Karpas-422 (cell line): ENCODE results near the gene VPS13D. TPM values are rescaled to one million over a fixed set of nuclear protein-coding genes. Genes with fewer than 3 reads are reported as not detected.

Experiments used
- DNase-seq: peaks from one replicate; pipeline ENCODE4 v3.0.0-alpha.2; 2015
- H2AFZ ChIP-seq: fragments of 200-600 bp; sonication (generic); 2 replicates; pipeline ENCODE4 v1.6.1; 2014; ENCODE audit warnings: antibody characterized with exemption, low read length, mixed read lengths
- H3K27ac ChIP-seq: fragments of 200-600 bp; sonication (generic); 2 replicates; pipeline ENCODE4 v1.5.1; 2014; ENCODE audit warnings: mild to moderate bottlenecking, low read length, moderate library complexity
- H3K27me3 ChIP-seq: fragments of 200-600 bp; sonication (generic); 2 replicates; pipeline ENCODE4 v1.6.1; 2014; ENCODE audit warnings: low read length, mixed read lengths
- H3K36me3 ChIP-seq: fragments of 200-600 bp; sonication (generic); 2 replicates; pipeline ENCODE4 v1.6.1; 2014; ENCODE audit warnings: low read length, mixed read lengths; ENCODE audit not compliant: insufficient read depth
- H3K4me1 ChIP-seq: fragments of 200-600 bp; sonication (generic); 2 replicates; pipeline ENCODE4 v1.6.1; 2014; ENCODE audit warnings: mild to moderate bottlenecking, low read length, mixed read lengths
- H3K4me2 ChIP-seq: fragments of 200-600 bp; sonication (generic); 2 replicates; pipeline ENCODE4 v1.6.1; 2014; ENCODE audit warnings: low read length, low read depth, mild to moderate bottlenecking; ENCODE audit not compliant: poor library complexity, severe bottlenecking
- H3K4me3 ChIP-seq: fragments of 200-600 bp; sonication (generic); 2 replicates; pipeline ENCODE4 v1.5.1; 2014; ENCODE audit warnings: mild to moderate bottlenecking, antibody characterized with exemption, low read length, mixed read lengths
- H3K79me2 ChIP-seq: fragments of 200-600 bp; sonication (generic); 2 replicates; pipeline ENCODE4 v1.6.1; 2014; ENCODE audit warnings: mild to moderate bottlenecking, low read length, mixed read lengths
- H3K9ac ChIP-seq: fragments of 200-600 bp; sonication (generic); 2 replicates; pipeline ENCODE4 v1.6.0; 2014; ENCODE audit warnings: low read length
- H3K9me2 ChIP-seq: fragments of 200-600 bp; sonication (generic), shearing (Covaris generic); replicated peaks from 2 replicates; pipeline ENCODE4 v1.6.0; 2014; ENCODE audit warnings: mild to moderate bottlenecking, low read length, moderate library complexity; ENCODE audit not compliant: insufficient read depth
- H3K9me3 ChIP-seq: fragments of 300-700, 200-600 bp; sonication (generic); 2 replicates; pipeline ENCODE4 v1.6.1; 2014; ENCODE audit warnings: low read length, mixed read lengths
- H4K20me1 ChIP-seq: fragments of 200-600 bp; sonication (generic); 2 replicates; pipeline ENCODE4 v1.6.1; 2014; ENCODE audit warnings: mild to moderate bottlenecking, antibody characterized with exemption, low read length, low read depth; ENCODE audit not compliant: insufficient read depth
- total RNA-seq: library from RNA; depleted of rRNA; stranded (reverse); fragments of >200 nt; shearing (Covaris generic); gene quantifications from 2 replicates; pipeline ENCODE4 v1.2.3, GENCODE V29; 2014; ENCODE audit warnings: low replicate concordance

VPS13D gene
- total RNA-seq, 1 experiment from 2014 or later = 36.2 TPM

- Histone ChIP-seq H3K4me2 (no peak overlapping the region), H2AFZ (no peak overlapping the region), H3K4me1 (peaks cover 6% of the 10 kb centered on the region), H3K4me3 (no peak overlapping the region), H3K9me2 (no peaks in the 10 kb centered on the region), H3K36me3 (no peaks in the 10 kb centered on the region), H3K27ac (no peak overlapping the region), H3K79me2 (no peaks in the 10 kb centered on the region), H4K20me1 (peaks cover 9% of the 10 kb centered on the region; the same call in 1 of the 2 replicates), H3K9me3 (no peaks in the 10 kb centered on the region), H3K9ac (no peak overlapping the region), H3K27me3 (no peaks in the 10 kb centered on the region)
- no peak for DNase-seq
These were observed 35.1 kb upstream of the VPS13D start for GRCh38 chr1:12194666-12195216.

GRCh38 chr1:12195416-12195815 lies 34.4 kb upstream of the VPS13D start:
- Histone ChIP-seq H3K79me2 (no peaks in the 10 kb centered on the region), H3K36me3 (no peaks in the 10 kb centered on the region), H3K4me1 (peaks cover 6% of the 10 kb centered on the region), H3K27ac (no peak overlapping the region), H4K20me1 (peaks cover 11% of the 10 kb centered on the region; the same call in 1 of the 2 replicates), H3K9me3 (no peaks in the 10 kb centered on the region), H3K9ac (no peak overlapping the region), H3K9me2 (no peaks in the 10 kb centered on the region), H3K4me3 (no peak overlapping the region), H3K27me3 (no peaks in the 10 kb centered on the region), H2AFZ (no peak overlapping the region), H3K4me2 (no peak overlapping the region)
- DNase-seq = no peak

DNA sequence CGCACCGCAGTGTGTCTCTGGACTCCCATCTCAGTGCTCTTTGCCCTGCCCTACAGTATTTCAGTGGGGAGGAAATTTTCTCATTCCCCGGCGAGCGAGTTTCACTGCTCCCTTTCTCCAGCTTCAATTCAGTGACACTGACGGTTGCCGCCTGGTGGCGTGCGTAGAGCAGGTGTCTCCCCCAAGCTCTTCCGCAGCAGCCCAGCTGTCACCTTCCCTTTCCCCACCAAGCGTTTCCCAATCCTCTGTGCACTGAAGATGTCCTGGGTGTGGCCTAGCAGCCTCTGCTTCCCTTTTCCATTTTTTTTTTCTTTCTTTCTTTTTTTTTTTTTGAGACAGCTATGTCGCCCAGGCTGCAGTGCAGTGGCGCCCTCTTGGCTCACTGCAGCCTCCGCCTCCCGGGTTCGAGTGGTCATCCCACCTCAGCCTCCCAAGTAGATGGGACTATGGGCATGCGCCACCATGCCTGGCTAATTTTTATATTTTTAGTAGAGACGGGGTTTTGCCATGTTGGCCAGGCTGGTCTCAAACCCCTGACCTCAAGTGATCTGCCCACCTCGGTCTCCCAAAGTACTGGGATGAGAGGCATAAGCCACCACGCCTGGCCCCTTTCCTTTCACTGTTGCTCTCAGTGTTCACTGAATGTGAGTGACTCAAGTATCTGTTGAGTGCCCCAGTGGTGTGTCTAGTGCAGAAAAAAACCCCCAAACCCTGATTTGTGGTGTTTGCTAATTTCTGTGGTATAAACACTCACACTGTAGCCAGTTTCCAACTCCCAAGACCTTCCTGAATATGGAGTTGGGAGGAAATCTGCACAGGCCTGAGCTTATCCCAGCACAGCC lies 33.0 kb upstream of the VPS13D start:
- H2AFZ ChIP-seq = no peak overlapping the region
- H3K4me3 ChIP-seq = no peak overlapping the region
- DNase-seq = no peak
- H3K79me2 ChIP-seq = no peaks in the 10 kb centered on the region
- no peaks in the 10 kb centered on the region for H3K27me3 ChIP-seq
- no peaks in the 10 kb centered on the region for H3K9me3 ChIP-seq
- H3K27ac ChIP-seq = no peak overlapping the region
- no peak overlapping the region for H3K4me2 ChIP-seq
- H3K9me2 ChIP-seq = no peaks in the 10 kb centered on the region
- no peak overlapping the region for H3K9ac ChIP-seq
- H4K20me1 ChIP-seq = peaks cover 11% of the 10 kb centered on the region; the same call in 1 of the 2 replicates
- H3K4me1 ChIP-seq = peaks cover 6% of the 10 kb centered on the region
- no peaks in the 10 kb centered on the region for H3K36me3 ChIP-seq

- DNase-seq = no peak
- no peak overlapping the region for H3K4me3 ChIP-seq
- H3K9me2 ChIP-seq = no peaks in the 10 kb centered on the region
- no peak overlapping the region for H2AFZ ChIP-seq
- no peaks in the 10 kb centered on the region for H3K27me3 ChIP-seq
- H3K9me3 ChIP-seq = no peaks in the 10 kb centered on the region
- no peak overlapping the region for H3K9ac ChIP-seq
- H3K27ac ChIP-seq = no peak overlapping the region
- peaks cover 6% of the 10 kb centered on the region for H3K4me1 ChIP-seq
- H3K4me2 ChIP-seq = no peak overlapping the region
- no peaks in the 10 kb centered on the region for H3K79me2 ChIP-seq
- H3K36me3 ChIP-seq = no peaks in the 10 kb centered on the region
- H4K20me1 ChIP-seq = peaks cover 11% of the 10 kb centered on the region; the same call in 1 of the 2 replicates
These were observed 32.3 kb upstream of the VPS13D start for GRCh38 chr1:12197483-12197880.

- Histone ChIP-seq H4K20me1 (peaks cover 4% of the 10 kb centered on the region; the same call in 1 of the 2 replicates), H3K9me2 (no peaks in the 10 kb centered on the region), H3K4me3 (no peak overlapping the region), H3K4me1 (peaks cover 9% of the 10 kb centered on the region), H3K79me2 (no peaks in the 10 kb centered on the region), H2AFZ (no peak overlapping the region), H3K4me2 (no peak overlapping the region), H3K9ac (no peak overlapping the region), H3K27me3 (no peaks in the 10 kb centered on the region), H3K9me3 (no peaks in the 10 kb centered on the region), H3K36me3 (no peaks in the 10 kb centered on the region), H3K27ac (no peak overlapping the region)
- no peak for DNase-seq
These were observed 29.6 kb upstream of the VPS13D start for GRCh38 chr1:12200208-12200607.

GRCh38 chr1:12201352-12202189 lies 28.3 kb upstream of the VPS13D start:
- Histone ChIP-seq H3K79me2 (no peaks in the 10 kb centered on the region), H2AFZ (no peak overlapping the region), H3K27me3 (no peaks in the 10 kb centered on the region), H3K9me2 (no peaks in the 10 kb centered on the region), H3K27ac (no peak overlapping the region), H3K9ac (no peak overlapping the region), H3K36me3 (no peaks in the 10 kb centered on the region), H3K4me1 (peaks cover 9% of the 10 kb centered on the region), H3K4me3 (no peak overlapping the region), H4K20me1 (peaks cover 4% of the 10 kb centered on the region; the same call in 1 of the 2 replicates), H3K4me2 (no peak overlapping the region), H3K9me3 (no peaks in the 10 kb centered on the region)
- no peak for DNase-seq

DNA sequence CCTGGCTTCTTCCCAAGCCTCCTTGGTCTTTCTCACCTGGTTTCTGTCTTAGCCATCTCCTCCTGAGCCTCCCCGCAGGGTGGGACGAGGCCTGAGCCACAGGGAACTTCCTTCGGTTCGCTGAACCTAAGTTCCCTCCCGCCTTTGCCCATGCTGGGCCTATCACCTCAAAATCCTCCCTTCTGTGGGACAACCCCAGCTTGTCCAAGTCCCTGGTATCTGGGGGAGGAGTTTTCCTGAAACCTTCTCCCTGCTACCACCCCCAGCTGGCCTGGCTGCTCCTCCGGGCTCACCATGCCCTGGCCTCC lies 27.7 kb upstream of the VPS13D start:
- DNase-seq = no peak
- no peaks in the 10 kb centered on the region for H3K9me3 ChIP-seq
- no peak overlapping the region for H3K4me3 ChIP-seq
- no peaks in the 10 kb centered on the region for H3K36me3 ChIP-seq
- H3K27ac ChIP-seq = no peak overlapping the region
- H3K27me3 ChIP-seq = no peaks in the 10 kb centered on the region
- no peaks in the 10 kb centered on the region for H3K9me2 ChIP-seq
- peaks cover 9% of the 10 kb centered on the region for H3K4me1 ChIP-seq
- no peak overlapping the region for H3K9ac ChIP-seq
- H3K79me2 ChIP-seq = no peaks in the 10 kb centered on the region
- H2AFZ ChIP-seq = no peak overlapping the region
- H4K20me1 ChIP-seq = peaks cover 4% of the 10 kb centered on the region; the same call in 1 of the 2 replicates
- H3K4me2 ChIP-seq = no peak overlapping the region

GRCh38 chr1:12202577-12202976 lies 27.3 kb upstream of the VPS13D start:
- H3K4me1 ChIP-seq = peaks cover 9% of the 10 kb centered on the region

More at GRCh38 chr1:12202577-12202976, 27.3 kb upstream of the VPS13D start:
- no peak overlapping the region for H3K4me2 ChIP-seq
- H3K9me3 ChIP-seq = no peaks in the 10 kb centered on the region
- no peaks in the 10 kb centered on the region for H3K79me2 ChIP-seq
- H3K9ac ChIP-seq = no peak overlapping the region
- no peak for DNase-seq
- no peaks in the 10 kb centered on the region for H3K9me2 ChIP-seq
- peaks cover 4% of the 10 kb centered on the region; the same call in 1 of the 2 replicates for H4K20me1 ChIP-seq
- no peak overlapping the region for H2AFZ ChIP-seq
- no peak overlapping the region for H3K4me3 ChIP-seq
- no peaks in the 10 kb centered on the region for H3K27me3 ChIP-seq
- H3K36me3 ChIP-seq = no peaks in the 10 kb centered on the region
- no peak overlapping the region for H3K27ac ChIP-seq
